Thyroid gland (tissue), 4 donors: Measurements from ENCODE around the gene CCDC88B.

Experiments used
- POLR2A ChIP-seq, 2 donors: fragments of 450-650 bp; IDR thresholded peaks; one replicate each; pipeline ENCODE4 v1.6.1; 2017; ENCODE audit warnings: antibody characterized with exemption in 2 of 2, mild to moderate bottlenecking in 2 of 2, moderate library complexity in 1 of 2
- TF ChIP-seq, protein P1 (sequence below), 6 experiments: fragments of 200-600 bp in 3 of 6; fragments of 450-650 bp in 3 of 6; sonication (generic) in 3 of 6; IDR thresholded peaks; one replicate each; pipeline ENCODE4 v1.5.1; 2016 to 2019; ENCODE audit warnings: antibody characterized with exemption in 6 of 6, mild to moderate bottlenecking in 2 of 6, inconsistent platforms in 1 of 6, moderate library complexity in 1 of 6

DNA sequence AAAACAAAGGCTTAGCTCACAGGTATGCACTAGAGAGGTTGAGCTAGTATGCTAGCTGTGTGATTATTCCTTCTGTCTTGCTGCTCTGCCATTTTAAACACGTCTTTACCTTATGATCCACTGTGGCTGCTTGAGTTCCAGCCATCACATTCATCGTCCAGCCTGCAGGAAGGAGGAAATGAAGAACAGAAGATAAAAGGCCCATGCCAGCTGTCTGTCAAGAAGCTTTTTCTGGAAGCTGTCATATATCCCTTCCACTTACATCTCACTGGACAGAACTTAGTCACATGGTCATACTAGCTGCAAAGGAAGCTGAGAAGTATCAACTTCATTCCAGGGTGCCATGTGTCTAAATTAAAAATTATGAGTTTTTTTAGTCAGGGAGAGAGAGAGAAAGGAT, 12.6 kb upstream of the CCDC88B start:
- TF ChIP-seq, protein P1, sequence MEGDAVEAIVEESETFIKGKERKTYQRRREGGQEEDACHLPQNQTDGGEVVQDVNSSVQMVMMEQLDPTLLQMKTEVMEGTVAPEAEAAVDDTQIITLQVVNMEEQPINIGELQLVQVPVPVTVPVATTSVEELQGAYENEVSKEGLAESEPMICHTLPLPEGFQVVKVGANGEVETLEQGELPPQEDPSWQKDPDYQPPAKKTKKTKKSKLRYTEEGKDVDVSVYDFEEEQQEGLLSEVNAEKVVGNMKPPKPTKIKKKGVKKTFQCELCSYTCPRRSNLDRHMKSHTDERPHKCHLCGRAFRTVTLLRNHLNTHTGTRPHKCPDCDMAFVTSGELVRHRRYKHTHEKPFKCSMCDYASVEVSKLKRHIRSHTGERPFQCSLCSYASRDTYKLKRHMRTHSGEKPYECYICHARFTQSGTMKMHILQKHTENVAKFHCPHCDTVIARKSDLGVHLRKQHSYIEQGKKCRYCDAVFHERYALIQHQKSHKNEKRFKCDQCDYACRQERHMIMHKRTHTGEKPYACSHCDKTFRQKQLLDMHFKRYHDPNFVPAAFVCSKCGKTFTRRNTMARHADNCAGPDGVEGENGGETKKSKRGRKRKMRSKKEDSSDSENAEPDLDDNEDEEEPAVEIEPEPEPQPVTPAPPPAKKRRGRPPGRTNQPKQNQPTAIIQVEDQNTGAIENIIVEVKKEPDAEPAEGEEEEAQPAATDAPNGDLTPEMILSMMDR (IDR thresholded peaks at IDR 0.05), result no peak
- TF ChIP-seq POLR2A (IDR thresholded peaks at IDR 0.05), result no peak
